NT2/D1 (cell line): ENCODE measurements around the gene FGFR1OP2.

Source experiments
- DNase-seq: peaks from one replicate; pipeline ENCODE4 v3.0.0-alpha.2; 2011; ENCODE audit warnings: low read depth, low spot score
- H3K27me3 ChIP-seq: 2 replicates; pipeline ENCODE4 v1.6.0; 2011; ENCODE audit warnings: mild to moderate bottlenecking; ENCODE audit not compliant: insufficient read length, insufficient read depth
- H3K36me3 ChIP-seq: 2 replicates; pipeline ENCODE4 v1.6.1; 2011; ENCODE audit warnings: mild to moderate bottlenecking, low read length, mixed read lengths; ENCODE audit not compliant: insufficient read depth, insufficient read length
- H3K4me1 ChIP-seq: 2 replicates; pipeline ENCODE4 v1.5.1; 2011; ENCODE audit not compliant: insufficient read depth, insufficient read length
- H3K4me3 ChIP-seq: 2 replicates; pipeline ENCODE4 v1.5.1; 2011; ENCODE audit warnings: low read depth; ENCODE audit not compliant: insufficient read length
- H3K9ac ChIP-seq: 2 replicates; pipeline ENCODE4 v1.6.0; 2011; ENCODE audit warnings: low read depth; ENCODE audit not compliant: insufficient read length
- H3K9me3 ChIP-seq: 2 replicates; pipeline ENCODE4 v1.5.1; 2011; ENCODE audit warnings: mild to moderate bottlenecking, low read length; ENCODE audit not compliant: insufficient read depth
- SUZ12 ChIP-seq: IDR thresholded peaks from 2 replicates; pipeline ENCODE4 v1.6.1; 2011; ENCODE audit not compliant: insufficient read length, insufficient read depth; ENCODE audit errors: extremely low read depth
- YY1 ChIP-seq: IDR thresholded peaks from 2 replicates; pipeline ENCODE4 v1.6.1; 2011; ENCODE audit not compliant: insufficient read length, insufficient read depth
- ZNF274 ChIP-seq: IDR thresholded peaks from 2 replicates; pipeline ENCODE4 v1.6.1; 2011; ENCODE audit warnings: mild to moderate bottlenecking, low read depth, low read length

FGFR1OP2 gene

GRCh38 chr12:26970136-26970535 is 31.9 kb downstream of the FGFR1OP2 start:
- no peaks in the 10 kb centered on the region for H3K9me3 ChIP-seq
- no peak overlapping the region for H3K9ac ChIP-seq
- H3K4me3 ChIP-seq: no peak overlapping the region
- no peaks in the 10 kb centered on the region for H3K4me1 ChIP-seq
- no peak for DNase-seq
- peaks cover 49% of the 10 kb centered on the region for H3K36me3 ChIP-seq
- no peak for TF ChIP-seq YY1
- no peak for TF ChIP-seq ZNF274
- no peak for TF ChIP-seq SUZ12
- H3K27me3 ChIP-seq: no peaks in the 10 kb centered on the region

- TF ChIP-seq ZNF274: no peak
- no peak for TF ChIP-seq YY1
- no peak for TF ChIP-seq SUZ12
- Histone ChIP-seq H3K9me3 (no peaks in the 10 kb centered on the region), H3K27me3 (no peaks in the 10 kb centered on the region), H3K4me3 (no peak overlapping the region), H3K36me3 (peaks cover 54% of the 10 kb centered on the region), H3K9ac (no peak overlapping the region), H3K4me1 (no peaks in the 10 kb centered on the region)
- DNase-seq: no peak
Observed at GRCh38 chr12:26971963-26972362, 33.7 kb downstream of the FGFR1OP2 start.

- H3K9ac ChIP-seq: no peak overlapping the region
- H3K4me3 ChIP-seq: no peak overlapping the region
- H3K27me3 ChIP-seq: no peaks in the 10 kb centered on the region
- no peak for DNase-seq
- no peak for TF ChIP-seq ZNF274
- TF ChIP-seq YY1: no peak
- no peaks in the 10 kb centered on the region for H3K4me1 ChIP-seq
- peaks cover 61% of the 10 kb centered on the region for H3K36me3 ChIP-seq
- no peaks in the 10 kb centered on the region for H3K9me3 ChIP-seq
Observed at GRCh38 chr12:26976687-26977086, 38.4 kb downstream of the FGFR1OP2 start.

DNA sequence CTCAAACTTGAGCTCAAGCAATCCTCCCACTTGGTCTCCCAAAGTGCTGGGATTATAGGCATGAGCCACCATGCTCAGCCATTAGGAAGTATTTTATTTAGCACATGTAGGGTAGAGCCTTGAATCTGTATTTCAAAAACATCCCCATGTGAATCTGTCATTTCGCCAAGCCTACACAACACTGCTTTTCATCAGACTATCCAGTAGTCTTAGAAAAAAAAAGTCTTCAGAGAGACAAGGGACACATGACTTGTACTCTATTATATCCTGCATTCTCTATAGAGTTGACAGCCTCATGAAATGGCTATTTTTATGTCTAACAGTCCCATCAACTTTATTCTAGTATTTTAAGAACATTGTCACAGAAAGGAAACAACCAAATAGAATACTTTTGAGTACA is 40.5 kb downstream of the FGFR1OP2 start:
- Histone ChIP-seq H3K4me1 (no peaks in the 10 kb centered on the region), H3K9ac (no peak overlapping the region), H3K4me3 (no peak overlapping the region), H3K36me3 (peaks cover 65% of the 10 kb centered on the region), H3K27me3 (no peaks in the 10 kb centered on the region), H3K9me3 (no peaks in the 10 kb centered on the region)
- no peak for TF ChIP-seq YY1
- TF ChIP-seq SUZ12: no peak
- TF ChIP-seq ZNF274: no peak
- no peak for DNase-seq

- peaks cover 57% of the 10 kb centered on the region for H3K36me3 ChIP-seq
- H3K4me3 ChIP-seq: no peak overlapping the region
- no peaks in the 10 kb centered on the region for H3K27me3 ChIP-seq
- H3K9me3 ChIP-seq: no peaks in the 10 kb centered on the region
- no peak for TF ChIP-seq ZNF274
- no peak for TF ChIP-seq YY1
- no peak for TF ChIP-seq SUZ12
- no peak overlapping the region for H3K9ac ChIP-seq
- H3K4me1 ChIP-seq: no peaks in the 10 kb centered on the region
- no peak for DNase-seq
Observed at GRCh38 chr12:26979733-26980132, 41.5 kb downstream of the FGFR1OP2 start.

DNA sequence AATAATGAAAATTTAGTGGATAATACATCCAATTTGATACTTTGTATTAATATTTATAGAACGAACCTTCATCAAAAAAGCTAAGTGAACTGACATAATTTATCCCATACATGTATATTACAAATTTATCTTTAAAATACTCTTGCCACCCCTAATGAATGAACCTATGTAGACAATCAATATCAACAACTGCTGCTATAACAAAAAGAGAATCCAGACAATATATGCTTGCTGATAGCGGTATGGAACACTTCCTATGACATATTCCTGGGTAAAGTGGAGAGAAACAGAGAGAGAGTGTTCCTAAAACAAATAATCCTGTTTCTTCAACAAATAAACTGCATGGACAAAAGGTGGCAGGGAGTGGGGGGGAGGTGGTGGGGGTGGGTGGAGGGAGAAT is 44.6 kb downstream of the FGFR1OP2 start:
- Histone ChIP-seq H3K9me3 (no peaks in the 10 kb centered on the region), H3K36me3 (peaks cover 52% of the 10 kb centered on the region), H3K9ac (no peak overlapping the region), H3K27me3 (no peaks in the 10 kb centered on the region), H3K4me3 (no peak overlapping the region), H3K4me1 (no peaks in the 10 kb centered on the region)
- TF ChIP-seq ZNF274 (no peak), SUZ12 (no peak), YY1 (no peak)
- DNase-seq: no peak

- H3K4me3 ChIP-seq: no peak overlapping the region
- peaks cover 44% of the 10 kb centered on the region for H3K36me3 ChIP-seq
- no peaks in the 10 kb centered on the region for H3K27me3 ChIP-seq
- H3K9me3 ChIP-seq: no peaks in the 10 kb centered on the region
- TF ChIP-seq YY1: no peak
- no peak overlapping the region for H3K9ac ChIP-seq
- H3K4me1 ChIP-seq: no peaks in the 10 kb centered on the region
- no peak for DNase-seq
Observed at GRCh38 chr12:26987634-26988424, 49.6 kb downstream of the FGFR1OP2 start.

DNA sequence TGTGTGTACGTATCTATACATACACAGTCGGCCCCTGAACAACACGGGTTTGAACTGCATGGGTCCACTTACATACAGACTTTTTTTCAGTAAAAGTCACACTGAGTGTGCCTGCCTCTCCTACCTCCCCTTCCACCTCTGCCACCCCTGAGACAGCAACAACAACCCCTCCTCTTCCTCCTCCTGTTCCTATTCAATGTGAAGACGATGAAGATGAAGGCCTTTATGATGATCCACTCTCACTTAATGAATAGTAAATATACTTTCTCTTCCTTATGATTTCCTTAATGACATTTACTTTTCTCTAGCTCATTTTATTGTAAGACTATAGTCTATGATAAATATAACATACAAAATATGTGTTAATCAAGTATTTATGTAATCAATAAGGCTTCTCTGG is 50.4 kb downstream of the FGFR1OP2 start:
- Histone ChIP-seq H3K4me3 (no peak overlapping the region), H3K4me1 (no peaks in the 10 kb centered on the region), H3K27me3 (no peaks in the 10 kb centered on the region), H3K9ac (no peak overlapping the region), H3K9me3 (no peaks in the 10 kb centered on the region), H3K36me3 (peaks cover 47% of the 10 kb centered on the region)
- TF ChIP-seq YY1: no peak
- DNase-seq: no peak
